Putamen (tissue), 1 donor: ENCODE data around the gene PPP1R14D.

ENCODE experiments used
- DNase-seq: peaks from one replicate; pipeline ENCODE4 v3.0.0-alpha.2; 2016; ENCODE audit warnings: low spot score

The PPP1R14D gene

DNA sequence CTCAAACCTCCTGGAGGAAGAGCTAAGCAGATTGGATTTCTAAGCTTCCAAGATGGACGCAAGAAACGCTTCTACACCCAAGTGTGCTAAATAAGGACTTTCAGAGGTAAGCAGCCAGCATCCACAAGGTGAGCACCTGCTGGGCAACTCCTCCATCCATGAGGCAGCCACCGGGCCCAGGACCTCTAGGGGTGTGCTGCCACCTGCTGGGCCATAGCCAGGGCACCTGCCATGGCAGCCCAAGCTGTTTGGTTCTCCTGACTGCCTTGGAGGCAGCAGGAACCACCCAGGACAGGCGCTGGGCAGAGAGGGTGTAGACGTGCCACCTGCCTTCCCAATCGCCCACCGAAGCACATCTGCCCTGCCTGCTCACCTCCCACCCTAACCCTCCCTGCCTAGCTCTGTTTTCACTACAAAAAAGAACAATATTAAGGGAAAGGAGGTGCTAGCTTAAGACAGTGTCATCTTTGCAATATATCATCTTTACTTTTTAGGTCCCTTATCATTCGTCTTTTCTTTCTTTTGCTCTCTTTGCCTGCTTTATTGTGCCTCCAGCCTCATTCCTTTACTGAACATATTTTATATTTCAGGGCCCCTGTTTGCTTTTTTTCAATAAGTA, 45.8 kb downstream of the PPP1R14D start:
- DNase-seq: no peak

DNA sequence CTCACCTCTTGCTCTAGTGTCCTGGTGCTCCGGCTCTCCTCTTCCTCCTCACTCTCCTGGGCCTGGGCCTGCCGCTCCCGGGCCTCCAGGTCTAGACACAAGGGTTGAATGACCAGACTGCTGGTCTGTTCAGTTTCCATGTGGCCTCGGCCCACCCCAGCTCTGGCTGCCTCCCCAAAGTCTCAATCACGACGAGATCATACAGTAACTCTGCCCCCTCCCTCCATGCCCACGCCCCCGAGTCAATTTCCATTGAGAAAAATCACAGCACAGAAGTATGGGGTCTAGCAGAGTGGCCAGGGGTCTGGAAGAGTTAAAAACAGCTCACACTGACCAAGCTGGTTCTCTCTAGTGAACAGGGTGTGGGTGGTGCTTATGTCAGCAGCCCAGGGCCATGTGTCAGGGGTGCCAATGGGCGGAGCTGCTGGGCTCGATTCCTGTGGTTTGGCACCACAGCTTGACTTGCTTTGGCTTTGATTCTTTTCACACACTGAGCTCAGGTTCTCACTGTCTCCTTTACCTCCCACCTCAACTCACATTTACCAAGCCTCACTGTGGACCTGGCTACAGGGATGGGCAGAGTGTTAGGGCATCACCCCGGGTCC, 51.9 kb downstream of the PPP1R14D start:
- no peak for DNase-seq

DNA sequence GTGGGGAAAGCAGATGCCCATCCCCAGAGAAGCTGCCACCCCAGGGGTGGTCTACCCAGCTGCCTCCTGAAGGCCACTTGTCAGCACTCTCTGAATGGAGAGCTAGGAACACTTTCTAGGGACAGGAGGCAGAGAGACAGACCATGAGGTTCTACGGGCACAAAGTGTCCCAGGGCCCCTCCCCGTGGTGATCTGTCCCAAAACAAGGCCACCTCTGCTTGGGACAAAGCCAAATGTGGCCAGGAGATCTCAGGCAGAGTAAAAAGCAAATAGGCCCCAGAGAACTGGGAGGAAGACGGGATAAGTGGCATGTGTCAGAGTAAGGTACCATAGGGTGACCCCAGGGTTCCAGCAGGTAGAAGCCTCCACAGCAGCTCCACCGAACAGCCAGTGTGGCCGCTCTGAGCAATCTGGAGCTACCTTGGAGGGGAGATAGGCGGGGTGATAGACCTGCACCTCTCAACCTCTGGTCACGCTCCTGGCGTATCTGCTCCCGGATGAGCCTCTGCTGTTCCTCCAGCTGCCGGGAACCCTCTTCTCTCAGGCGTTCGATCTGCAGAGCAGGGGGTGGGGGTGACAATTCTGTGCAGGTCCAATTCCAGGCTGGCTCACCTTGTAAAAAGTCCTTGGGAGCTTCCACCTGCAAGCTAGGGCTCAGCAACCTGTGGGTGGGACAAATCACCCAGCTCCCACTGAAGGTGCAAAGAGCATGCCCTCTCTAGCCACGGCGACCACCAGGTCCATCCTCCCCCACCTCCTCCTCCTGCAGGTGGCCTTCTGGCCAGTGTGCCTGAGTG, 52.6 kb downstream of the PPP1R14D start:
- no peak for DNase-seq

DNA sequence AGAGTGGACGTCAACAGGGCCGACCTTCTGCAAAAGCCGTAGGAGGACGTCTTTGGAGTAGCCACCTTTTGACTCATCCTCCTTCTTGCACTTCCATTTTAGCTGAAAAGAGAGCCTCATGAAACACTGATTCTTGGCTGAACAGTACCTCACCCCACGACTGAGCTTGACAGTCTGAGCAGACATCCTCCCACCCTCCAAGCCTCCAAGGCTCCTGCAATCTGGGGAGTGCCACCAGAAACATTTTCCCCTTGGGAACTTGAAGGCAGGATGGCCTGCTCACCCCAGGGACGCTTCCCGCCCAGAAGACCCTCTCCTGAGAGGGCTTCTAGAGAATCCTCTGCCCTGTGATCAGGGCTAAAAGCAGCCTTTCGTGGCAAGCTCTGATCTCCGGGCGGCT, 53.5 kb downstream of the PPP1R14D start:
- no peak for DNase-seq

DNA sequence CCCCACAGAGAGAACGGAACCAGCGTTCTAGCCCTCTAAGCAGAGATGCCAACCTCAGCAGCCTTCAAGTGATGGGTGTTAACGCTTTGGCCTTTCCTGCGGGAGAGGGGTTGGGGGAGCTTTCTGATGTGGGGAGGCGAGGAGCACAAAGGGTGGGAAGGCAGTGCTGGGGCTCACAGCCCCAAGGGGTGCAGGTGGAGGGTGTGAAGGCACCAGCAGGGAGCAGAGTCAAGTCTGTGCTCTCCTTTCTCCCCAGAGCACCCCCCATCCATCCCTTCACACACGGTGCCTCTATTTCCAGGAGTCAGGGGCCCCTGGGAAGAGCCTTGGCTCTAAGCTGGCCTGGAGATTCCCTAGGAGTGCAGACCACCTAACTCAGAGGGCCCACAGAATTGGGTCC, 54.6 kb downstream of the PPP1R14D start:
- no peak for DNase-seq

DNA sequence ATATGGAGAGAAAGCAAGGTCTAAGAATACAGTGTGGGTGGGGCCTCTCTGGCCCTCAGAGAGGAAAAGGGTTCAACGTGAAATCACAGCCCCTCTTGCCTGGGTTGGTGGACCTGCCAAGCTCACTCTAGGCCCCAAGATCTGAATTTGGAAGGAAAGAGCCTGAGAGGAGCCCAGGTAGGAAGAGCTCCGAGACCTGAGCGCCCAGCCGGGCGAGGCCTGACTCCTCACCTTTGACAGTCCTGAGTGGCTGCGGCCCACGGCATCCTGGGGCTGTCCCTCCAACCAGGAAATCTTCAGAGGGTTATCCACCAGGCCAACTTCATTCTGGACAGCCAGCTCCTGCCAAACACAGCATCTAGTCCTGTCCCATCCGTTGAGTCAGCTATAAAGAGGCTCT, 55.0 kb downstream of the PPP1R14D start:
- no peak for DNase-seq

DNA sequence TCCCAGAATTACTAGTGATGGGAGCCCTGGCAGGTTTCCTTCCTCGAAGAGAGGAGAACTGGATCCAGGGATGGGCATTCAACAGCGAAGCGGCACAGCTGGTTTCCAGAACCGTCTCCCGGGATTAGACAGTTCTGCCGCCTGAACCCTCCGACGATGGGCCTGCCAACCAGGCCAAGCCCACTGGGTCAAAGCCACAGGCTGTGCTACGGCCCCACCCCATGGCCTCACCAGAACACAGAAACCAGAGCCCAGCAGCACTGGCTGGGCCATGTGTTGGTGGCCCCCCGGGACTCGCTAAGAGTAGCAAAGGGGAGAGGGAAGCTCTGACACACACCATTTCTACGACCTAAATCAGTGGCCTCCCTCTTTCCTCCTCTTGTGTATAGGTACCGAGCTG, 56.5 kb downstream of the PPP1R14D start:
- DNase-seq: no peak

DNA sequence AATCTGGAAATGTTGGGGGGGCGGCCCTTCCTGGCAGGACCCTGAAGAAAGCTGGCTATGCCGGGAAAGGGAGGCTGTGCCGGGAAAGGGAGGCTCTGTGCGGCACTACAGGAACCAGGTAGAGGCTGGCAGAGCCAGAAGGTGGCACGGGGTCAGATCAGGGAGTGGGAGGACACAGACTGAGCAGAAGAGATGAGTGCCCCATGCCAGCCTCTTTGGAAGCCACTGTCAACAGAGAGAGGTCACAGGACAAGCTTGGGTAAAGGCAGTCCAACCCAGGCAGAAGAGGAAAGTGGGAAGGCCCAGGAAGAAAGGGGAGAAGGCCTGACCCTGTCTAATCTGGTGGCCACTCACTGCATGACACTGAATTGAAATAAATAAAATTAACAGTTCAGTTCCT, 57.3 kb downstream of the PPP1R14D start:
- DNase-seq: no peak

DNA sequence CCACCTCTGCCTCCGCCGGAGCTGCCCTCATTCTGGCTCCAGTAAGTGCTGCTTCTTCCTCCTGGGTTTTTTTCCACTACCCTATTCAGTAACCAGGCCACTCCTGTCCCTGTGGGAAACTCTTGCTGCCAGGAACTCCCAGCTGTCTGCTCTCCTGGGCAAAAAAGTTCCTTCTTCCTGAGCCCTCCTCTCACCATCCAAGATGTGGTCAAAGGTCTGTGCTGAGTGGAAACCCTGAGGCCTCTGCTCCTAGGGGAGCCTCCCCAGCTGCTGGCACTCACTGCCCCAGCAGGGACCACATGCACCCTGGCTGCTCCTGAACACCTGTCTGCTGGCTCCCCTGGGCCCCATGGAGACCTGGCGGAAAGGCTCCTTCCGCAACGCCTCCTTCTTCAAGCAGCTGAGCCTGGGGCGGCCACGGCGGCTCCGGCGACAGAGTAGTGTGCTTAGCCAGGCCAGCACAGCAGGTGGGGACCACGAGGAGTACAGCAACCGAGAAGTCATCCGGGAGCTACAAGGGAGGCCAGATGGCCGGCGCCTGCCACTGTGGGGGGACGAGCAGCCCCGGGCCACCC, 58.3 kb downstream of the PPP1R14D start:
- DNase-seq: no peak

DNA sequence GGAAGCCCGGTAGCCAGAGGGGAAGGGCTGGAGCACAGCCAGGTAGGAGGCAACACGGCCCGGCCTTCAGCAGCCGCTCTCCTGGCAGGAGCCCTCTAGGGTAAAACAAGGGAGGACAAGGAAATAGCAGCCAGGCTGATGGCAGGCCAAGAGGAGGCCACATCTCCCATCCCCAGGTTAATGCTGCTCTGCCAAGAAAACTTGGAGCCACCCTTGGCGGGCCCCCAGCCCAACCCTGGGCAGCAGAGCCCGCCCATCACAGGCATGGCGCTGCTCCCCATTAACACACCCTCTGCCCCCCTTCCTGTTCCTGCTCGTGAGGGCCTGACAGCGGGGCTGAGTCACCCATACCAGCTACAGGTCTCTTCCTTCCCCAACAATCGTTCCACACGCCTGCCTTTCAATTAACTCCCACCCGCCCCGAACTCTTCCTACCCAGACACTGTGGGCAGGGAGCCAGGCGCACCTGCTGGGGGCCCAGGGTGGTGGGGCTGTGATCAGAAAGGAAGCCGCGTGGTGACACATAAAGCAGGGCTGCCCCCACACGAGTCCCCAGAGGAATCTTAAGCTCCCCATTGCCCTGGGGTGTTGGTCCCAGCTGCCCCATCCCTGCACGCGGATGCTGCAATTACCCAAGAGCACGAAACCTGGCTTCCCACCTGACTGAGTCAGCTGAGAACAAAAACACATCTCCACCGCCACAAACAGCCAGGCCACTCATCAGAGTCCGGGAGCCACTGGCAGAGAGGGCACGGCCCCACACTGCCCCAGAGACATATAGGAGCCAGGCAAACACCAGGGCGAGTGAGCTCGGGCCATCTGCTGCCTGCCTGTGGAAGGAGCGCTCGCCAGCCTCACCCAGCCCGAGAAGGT, 59.0 kb downstream of the PPP1R14D start, which contains the start of gene C15orf62:
C15orf62 (plus strand) TSS at position 707 of the 873 bp plus-strand sequence. CDS start 516 bp downstream, outside the sequence.
- peak; percentile 63 for DNase-seq

DNA sequence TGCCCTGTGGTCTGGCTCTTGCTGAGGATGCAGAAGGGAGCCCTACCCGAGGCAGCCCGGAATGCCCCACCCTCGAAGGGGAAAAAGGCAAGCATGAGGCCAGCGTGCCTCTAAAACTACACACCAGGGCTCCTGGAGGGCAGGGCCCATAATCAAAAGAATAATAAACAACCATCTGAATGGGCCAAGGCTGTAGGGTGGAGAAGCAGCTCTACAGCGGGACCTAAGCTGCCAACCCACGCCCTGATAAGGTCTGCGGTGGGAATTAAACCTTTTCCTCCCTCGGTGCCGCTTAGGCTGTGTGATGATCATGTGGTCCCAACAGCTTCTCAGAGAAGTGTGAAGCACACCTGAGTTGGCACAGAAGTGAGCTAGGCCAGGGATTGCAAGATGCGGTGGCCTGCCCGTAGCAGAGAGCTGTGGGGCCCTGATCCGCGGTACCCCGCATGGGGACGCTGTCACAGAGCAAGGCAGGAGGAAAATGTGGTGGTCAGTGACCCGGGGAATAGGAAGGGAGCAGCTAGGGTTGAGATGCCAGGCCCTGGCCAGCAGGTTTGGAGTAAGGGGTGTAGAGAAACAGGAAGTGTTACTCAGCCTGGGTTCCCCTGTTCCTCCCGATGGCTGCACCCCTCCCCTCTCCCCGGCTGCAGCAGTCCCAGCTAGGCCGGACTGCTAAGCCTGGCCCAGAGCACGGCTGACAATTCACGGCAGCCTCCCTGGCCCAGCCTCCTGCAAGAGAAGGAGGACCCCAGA, 59.8 kb downstream of the PPP1R14D start:
- no peak for DNase-seq

DNA sequence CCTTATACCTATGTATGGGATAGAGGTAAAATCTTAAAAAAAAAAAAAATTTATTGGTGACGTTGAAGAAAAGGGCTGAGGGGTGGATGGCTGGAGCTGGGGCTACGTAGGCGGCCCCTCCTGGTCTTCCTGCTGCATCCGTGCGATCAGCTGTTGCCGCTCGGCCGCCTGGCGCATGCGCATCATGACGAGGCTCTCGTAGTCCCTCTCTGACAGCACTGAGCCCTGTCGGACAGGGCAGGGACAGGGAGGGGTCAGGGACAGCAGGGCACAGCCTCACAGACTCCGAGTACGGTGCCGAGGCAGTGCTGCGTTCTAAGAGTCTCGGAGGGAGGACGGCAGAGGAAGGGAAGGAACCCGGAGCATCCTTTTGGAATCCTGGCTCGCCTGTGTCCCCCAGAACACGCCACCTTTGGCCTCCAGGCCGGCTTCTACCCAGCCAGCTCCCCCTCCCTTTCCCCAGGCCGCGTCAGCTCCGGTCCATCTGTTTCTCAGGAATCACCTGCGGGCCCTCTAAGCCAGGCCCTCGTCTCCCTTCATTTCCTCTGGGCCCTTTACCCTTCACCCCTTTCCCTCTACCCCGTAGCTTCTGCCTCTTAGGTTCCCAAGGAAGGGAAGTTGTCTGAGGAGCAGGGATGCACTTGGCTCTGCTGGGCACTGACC, 60.5 kb downstream of the PPP1R14D start:
- DNase-seq: no peak

DNA sequence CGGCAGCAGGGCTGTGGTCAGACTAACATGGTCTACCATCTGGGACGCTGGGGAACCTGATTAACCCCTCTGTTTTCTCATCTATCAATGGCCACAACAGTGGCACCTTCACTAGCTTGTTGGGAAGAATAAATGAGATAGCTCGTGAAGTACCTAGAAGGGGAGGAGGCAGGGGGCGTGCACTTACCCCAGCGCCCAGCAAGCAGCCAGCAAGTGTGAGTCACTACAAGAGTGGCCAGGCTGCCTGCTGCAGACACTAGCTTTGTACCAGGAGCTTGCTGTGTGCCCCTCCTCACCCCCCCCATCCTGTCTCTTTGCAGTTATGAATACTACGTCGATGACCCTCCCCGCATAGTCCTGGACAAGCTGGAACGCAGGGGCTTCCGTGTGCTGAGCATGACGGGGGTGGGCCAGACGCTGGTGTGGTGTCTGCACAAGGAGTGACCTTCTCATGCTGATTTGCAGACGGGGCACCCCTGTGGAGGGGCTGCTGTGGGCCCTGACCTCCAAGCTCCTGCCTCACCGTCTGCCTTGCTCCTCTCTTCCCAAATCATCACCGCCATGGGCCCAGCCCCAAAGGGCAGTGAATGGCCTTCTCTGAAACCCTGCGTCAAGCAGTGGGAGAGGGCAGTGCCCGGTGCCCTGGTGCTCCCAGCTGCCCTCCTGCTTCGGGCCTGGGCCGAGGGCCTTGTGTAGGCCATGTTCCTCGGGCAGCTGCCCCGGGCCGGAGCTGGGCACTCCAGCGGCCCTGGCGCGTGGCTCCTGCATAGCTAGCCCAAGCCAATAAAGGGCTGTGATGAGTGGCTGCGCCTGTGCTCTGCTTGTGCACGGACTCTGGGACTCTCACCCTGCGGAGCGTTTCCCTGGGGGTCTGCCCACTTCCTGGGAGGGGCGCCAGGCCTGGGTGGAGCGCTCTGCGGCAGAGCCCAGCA, 61.3 kb downstream of the PPP1R14D start:
- DNase-seq: no peak

DNA sequence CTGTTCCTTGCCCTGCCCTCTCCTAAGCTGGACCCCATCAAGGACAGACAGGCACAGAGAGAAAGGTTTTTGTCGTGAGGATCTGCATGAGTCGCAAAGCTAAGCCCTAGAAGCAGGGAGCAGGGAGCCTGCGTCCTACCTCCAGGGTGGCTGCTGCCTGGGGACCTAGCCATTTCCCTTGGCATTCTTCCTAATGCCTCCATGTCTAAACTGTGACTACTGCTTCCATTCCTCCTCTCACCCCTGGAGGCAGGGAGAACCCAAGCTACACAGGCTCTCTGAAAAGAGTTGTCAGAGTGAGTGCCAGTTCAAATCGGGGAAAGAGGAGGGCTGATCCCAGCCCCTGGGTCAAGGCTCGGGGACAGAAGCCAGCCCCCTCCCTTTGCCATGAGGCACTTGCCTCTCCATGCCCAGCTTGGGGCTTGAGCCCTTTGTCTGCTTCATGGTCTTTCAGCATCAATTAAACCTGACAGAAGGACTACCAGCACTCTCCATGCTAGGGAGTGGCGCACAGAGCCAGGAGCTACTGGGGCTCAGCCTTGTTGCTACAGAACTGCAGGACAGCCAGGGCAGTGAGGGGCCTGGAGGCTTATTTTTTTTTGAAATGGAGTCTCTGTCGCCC, 62.2 kb downstream of the PPP1R14D start:
- no peak for DNase-seq
